H9 (cell line): ENCODE results near the gene UTP25. TPM values are rescaled to one million over a fixed set of nuclear protein-coding genes. Genes with fewer than 3 reads are reported as not detected.

Source experiments
- DNase-seq: peaks from one replicate; pipeline ENCODE4 v3.0.0-alpha.2; 2017
- H2AFZ ChIP-seq: one replicate; pipeline ENCODE4 v1.6.1; 2013; ENCODE audit warnings: mild to moderate bottlenecking, low read length, control low read depth, moderate library complexity
- H2AK5ac ChIP-seq: 2 replicates; pipeline ENCODE4 v1.6.1; 2013; ENCODE audit warnings: low read length, control low read depth, mixed read lengths; ENCODE audit not compliant: insufficient read length
- H2BK120ac ChIP-seq: one replicate; pipeline ENCODE4 v1.6.1; 2013; ENCODE audit warnings: low read depth, mild to moderate bottlenecking, low read length, control low read depth, inconsistent platforms; ENCODE audit not compliant: poor library complexity, severe bottlenecking
- H2BK12ac ChIP-seq: 2 replicates; pipeline ENCODE4 v1.6.1; 2013; ENCODE audit warnings: low read length, control low read depth, mixed read lengths, low read depth; ENCODE audit not compliant: insufficient read length
- H2BK15ac ChIP-seq: 2 replicates; pipeline ENCODE4 v1.6.1; 2013; ENCODE audit warnings: low read depth, low read length, control low read depth
- H2BK20ac ChIP-seq: one replicate; pipeline ENCODE4 v1.6.1; 2013; ENCODE audit warnings: low read depth, mild to moderate bottlenecking, low read length, control low read depth, inconsistent platforms; ENCODE audit not compliant: poor library complexity, severe bottlenecking
- H2BK5ac ChIP-seq: 2 replicates; pipeline ENCODE4 v1.6.1; 2013; ENCODE audit warnings: low read length, control low read depth, mixed read lengths; ENCODE audit not compliant: insufficient read length
- H3K14ac ChIP-seq: 2 replicates; pipeline ENCODE4 v1.6.1; 2013; ENCODE audit warnings: low read length, control low read depth; ENCODE audit not compliant: insufficient read depth
- H3K18ac ChIP-seq: 2 replicates; pipeline ENCODE4 v1.6.1; 2013; ENCODE audit warnings: low read depth, mild to moderate bottlenecking, mixed read lengths, low read length, control low read depth; ENCODE audit not compliant: insufficient read length
- H3K23ac ChIP-seq: 2 replicates; pipeline ENCODE4 v1.6.1; 2013; ENCODE audit warnings: low read length, control low read depth, mixed read lengths, low read depth; ENCODE audit not compliant: insufficient read length
- H3K23me2 ChIP-seq: 2 replicates; pipeline ENCODE4 v1.6.1; 2013; ENCODE audit warnings: low read depth, mild to moderate bottlenecking, mixed read lengths, low read length, control low read depth; ENCODE audit not compliant: insufficient read length, poor library complexity, severe bottlenecking
- H3K27ac ChIP-seq: 2 replicates; pipeline ENCODE4 v1.5.1; 2013; ENCODE audit warnings: low read length, control low read depth, mixed read lengths, low read depth; ENCODE audit not compliant: insufficient read length
- H3K27me3 ChIP-seq: 2 replicates; pipeline ENCODE4 v1.6.1; 2013; ENCODE audit warnings: low read length, control low read depth, inconsistent platforms; ENCODE audit not compliant: insufficient read depth
- H3K4ac ChIP-seq: 2 replicates; pipeline ENCODE4 v1.6.1; 2013; ENCODE audit warnings: low read depth, mild to moderate bottlenecking, control low read depth, inconsistent platforms, low read length, moderate library complexity
- H3K4me1 ChIP-seq: 2 replicates; pipeline ENCODE4 v1.6.1; 2013; ENCODE audit warnings: low read length, control low read depth, inconsistent platforms; ENCODE audit not compliant: insufficient read depth
- H3K4me2 ChIP-seq: 2 replicates; pipeline ENCODE4 v1.6.1; 2013; ENCODE audit warnings: low read length, control low read depth, mixed read lengths; ENCODE audit not compliant: insufficient read length, insufficient read depth
- H3K56ac ChIP-seq: 2 replicates; pipeline ENCODE4 v1.6.1; 2013; ENCODE audit warnings: low read depth, mild to moderate bottlenecking, mixed read lengths, low read length, control low read depth; ENCODE audit not compliant: insufficient read length
- H3K79me1 ChIP-seq: 2 replicates; pipeline ENCODE4 v1.6.1; 2013; ENCODE audit warnings: low read depth, mild to moderate bottlenecking, moderate library complexity, low read length, control low read depth, inconsistent platforms; ENCODE audit not compliant: insufficient read depth, poor library complexity, severe bottlenecking
- H3K79me2 ChIP-seq: 2 replicates; pipeline ENCODE4 v1.6.1; 2013; ENCODE audit warnings: low read length, control low read depth, inconsistent platforms; ENCODE audit not compliant: insufficient read depth
- H3K9ac ChIP-seq: 2 replicates; pipeline ENCODE4 v1.6.1; 2013; ENCODE audit warnings: low read length, control low read depth, mixed read lengths; ENCODE audit not compliant: insufficient read length; ENCODE audit errors: extremely low read depth
- H3K9me3 ChIP-seq: one replicate; pipeline ENCODE4 v1.6.1; 2013; ENCODE audit warnings: low read depth, low read length, inconsistent platforms; ENCODE audit not compliant: control insufficient read depth
- H3T11ph ChIP-seq: one replicate; pipeline ENCODE4 v1.6.1; 2013; ENCODE audit warnings: mild to moderate bottlenecking, low read length, control low read depth, inconsistent platforms
- H4K20me1 ChIP-seq: one replicate; pipeline ENCODE4 v1.6.1; 2013; ENCODE audit not compliant: control insufficient read depth, insufficient read length, insufficient read depth
- H4K5ac ChIP-seq: 2 replicates; pipeline ENCODE4 v1.6.1; 2013; ENCODE audit warnings: low read depth, mild to moderate bottlenecking, mixed read lengths, low read length, control low read depth; ENCODE audit not compliant: insufficient read length
- H4K8ac ChIP-seq: replicated peaks from 2 replicates; pipeline ENCODE4 v1.6.1; 2013; ENCODE audit warnings: low read length, control low read depth, mixed read lengths, low read depth; ENCODE audit not compliant: insufficient read length
- H4K91ac ChIP-seq: 2 replicates; pipeline ENCODE4 v1.6.1; 2013; ENCODE audit warnings: low read depth, mild to moderate bottlenecking, moderate library complexity, mixed read lengths, low read length, control low read depth; ENCODE audit not compliant: insufficient read length
- H3K27ac Mint-ChIP-seq, 3 experiments: 2 replicates in 2 of 3; 3 replicates in 1 of 3; pipeline ENCODE4 v1.8.0; 2020 to 2021; ENCODE audit warnings: mixed read lengths in 3 of 3, mild to moderate bottlenecking in 1 of 3, moderate library complexity in 1 of 3
- H3K27me3 Mint-ChIP-seq: 2 replicates; pipeline ENCODE4 v1.8.0; 2021; ENCODE audit warnings: low read depth, mild to moderate bottlenecking, moderate library complexity, mixed read lengths
- H3K36me3 Mint-ChIP-seq, 3 experiments: 2 replicates in 2 of 3; 3 replicates in 1 of 3; pipeline ENCODE4 v1.8.0; 2020 to 2021; ENCODE audit warnings: low read depth in 3 of 3, mixed read lengths in 3 of 3; ENCODE audit not compliant: insufficient read depth in 1 of 3
- H3K4me1 Mint-ChIP-seq, 2 experiments: 2 replicates each; pipeline ENCODE4 v1.8.0; 2020; ENCODE audit warnings: mixed read lengths in 2 of 2
- H3K4me3 Mint-ChIP-seq, 2 experiments: 2 replicates in 1 of 2; 3 replicates in 1 of 2; pipeline ENCODE4 v1.8.0; 2020 to 2021; ENCODE audit warnings: mild to moderate bottlenecking in 2 of 2, mixed read lengths in 2 of 2, moderate library complexity in 1 of 2
- H3K9me3 Mint-ChIP-seq, 2 experiments: 2 replicates in 1 of 2; 3 replicates in 1 of 2; pipeline ENCODE4 v1.8.0; 2020; ENCODE audit warnings: mild to moderate bottlenecking in 2 of 2, mixed read lengths in 2 of 2, moderate library complexity in 1 of 2
- WGBS: extraction: QIAGEN DNeasy Blood & Tissue Kit; methylation state at CpG from one replicate; pipeline ENCODE4 v1.1.7; 2013; ENCODE audit warnings: missing lambda C conversion rate, low lambda C conversion rate, mixed read lengths; ENCODE audit not compliant: insufficient read length; ENCODE audit errors: extremely low coverage; 5-methylcytosine and 5-hydroxymethylcytosine counted together
- total RNA-seq: library from RNA; stranded (reverse); gene quantifications from 2 replicates; pipeline ENCODE4 v1.2.1, GENCODE V29; 2021
- TF ChIP-seq, protein P1 (sequence below): fragments of 200-600 bp; sonication (generic); conservative IDR thresholded peaks from 3 replicates; pipeline ENCODE4 v1.8.0; 2021; ENCODE audit warnings: antibody characterized with exemption, mild to moderate bottlenecking

UTP25 gene
- total RNA-seq, 1 experiment from 2014 or later: 12.9 TPM

DNA sequence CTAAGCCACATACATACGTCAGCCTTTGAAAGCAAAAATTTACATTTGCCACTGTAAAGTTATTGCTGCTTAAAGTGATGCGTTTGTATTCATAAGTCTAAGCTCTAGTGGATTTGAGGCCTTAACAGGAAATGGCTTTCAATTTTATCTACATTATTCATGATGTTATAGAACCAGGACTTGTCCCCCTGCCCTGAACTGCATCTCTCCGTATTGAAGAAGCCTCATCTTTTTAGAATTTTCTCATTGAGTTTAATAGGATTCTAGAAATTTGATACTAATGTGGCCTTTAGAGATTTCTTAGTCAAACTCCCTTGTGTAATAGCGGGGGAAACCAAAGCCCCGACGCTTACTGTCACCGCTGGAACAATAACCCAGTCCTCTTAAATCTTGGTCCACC lies 9.9 kb downstream of the UTP25 start:
- no peak overlapping the region for H2BK20ac ChIP-seq
- H3K36me3 Mint-ChIP-seq: peaks cover 23 to 98% (median 82%) of the 10 kb centered on the region in 3 experiments; a peak in 6 of 7 replicates
- no peaks in the 10 kb centered on the region for H3K27me3 Mint-ChIP-seq
- H2BK12ac ChIP-seq: no peak overlapping the region
- H3K4me1 Mint-ChIP-seq: no peaks in the 10 kb centered on the region
- no peak overlapping the region for H3K27ac Mint-ChIP-seq
- H3K23ac ChIP-seq: no peak overlapping the region
- H3K4me3 Mint-ChIP-seq: no peak overlapping the region
- DNase-seq: no peak
- no peak overlapping the region for H3K27ac ChIP-seq
- H3K23me2 ChIP-seq: no peaks in the 10 kb centered on the region
- no peak overlapping the region for H3K9ac ChIP-seq
- no peak overlapping the region for H3K18ac ChIP-seq
- no peak overlapping the region for H2BK5ac ChIP-seq
- H2BK15ac ChIP-seq: no peak overlapping the region
- H3K79me2 ChIP-seq: no peaks in the 10 kb centered on the region
- no peaks in the 10 kb centered on the region for H4K20me1 ChIP-seq
- H3K4ac ChIP-seq: no peak overlapping the region
- no peaks in the 10 kb centered on the region for H3K9me3 ChIP-seq
- no CpG with 5 or more reads among the region's 7 CpGs for WGBS
- no peak overlapping the region for H3T11ph ChIP-seq
- no peak overlapping the region for H2AFZ ChIP-seq
- no peak overlapping the region for H3K14ac ChIP-seq
- H2AK5ac ChIP-seq: no peak overlapping the region
- no peak overlapping the region for H3K4me2 ChIP-seq
- TF ChIP-seq, protein P1, sequence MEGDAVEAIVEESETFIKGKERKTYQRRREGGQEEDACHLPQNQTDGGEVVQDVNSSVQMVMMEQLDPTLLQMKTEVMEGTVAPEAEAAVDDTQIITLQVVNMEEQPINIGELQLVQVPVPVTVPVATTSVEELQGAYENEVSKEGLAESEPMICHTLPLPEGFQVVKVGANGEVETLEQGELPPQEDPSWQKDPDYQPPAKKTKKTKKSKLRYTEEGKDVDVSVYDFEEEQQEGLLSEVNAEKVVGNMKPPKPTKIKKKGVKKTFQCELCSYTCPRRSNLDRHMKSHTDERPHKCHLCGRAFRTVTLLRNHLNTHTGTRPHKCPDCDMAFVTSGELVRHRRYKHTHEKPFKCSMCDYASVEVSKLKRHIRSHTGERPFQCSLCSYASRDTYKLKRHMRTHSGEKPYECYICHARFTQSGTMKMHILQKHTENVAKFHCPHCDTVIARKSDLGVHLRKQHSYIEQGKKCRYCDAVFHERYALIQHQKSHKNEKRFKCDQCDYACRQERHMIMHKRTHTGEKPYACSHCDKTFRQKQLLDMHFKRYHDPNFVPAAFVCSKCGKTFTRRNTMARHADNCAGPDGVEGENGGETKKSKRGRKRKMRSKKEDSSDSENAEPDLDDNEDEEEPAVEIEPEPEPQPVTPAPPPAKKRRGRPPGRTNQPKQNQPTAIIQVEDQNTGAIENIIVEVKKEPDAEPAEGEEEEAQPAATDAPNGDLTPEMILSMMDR: no peak
- no peaks in the 10 kb centered on the region for H3K9me3 Mint-ChIP-seq
- no peak overlapping the region for H4K91ac ChIP-seq
- H3K27me3 ChIP-seq: no peaks in the 10 kb centered on the region
- H4K5ac ChIP-seq: no peak overlapping the region
- H2BK120ac ChIP-seq: no peak overlapping the region
- no peaks in the 10 kb centered on the region for H3K4me1 ChIP-seq
- no peaks in the 10 kb centered on the region for H3K79me1 ChIP-seq
- no peak overlapping the region for H4K8ac ChIP-seq
- H3K56ac ChIP-seq: no peak overlapping the region
